SK-N-SH treated with all-trans-retinoic acid at 6 μM for 48 hours (cell line): ENCODE data around the gene SLC44A3.

Source experiments
- ESRRG ChIP-seq: fragments of 250-450 bp; sonication (Bioruptor Pico); IDR thresholded peaks from 2 replicates; pipeline ENCODE4 v1.6.1; 2021; ENCODE audit warnings: mild to moderate bottlenecking
- ZNF8 ChIP-seq: fragments of 450-650 bp; formaldehyde crosslinking; IDR thresholded peaks from 2 replicates; pipeline ENCODE4 v1.5.0; 2020; ENCODE audit warnings: mild to moderate bottlenecking, moderate library complexity

- no peak for TF ChIP-seq ESRRG (CRISPR knock-in tag)
- no peak for TF ChIP-seq ZNF8 (CRISPR knock-in tag)
Observed at GRCh38 chr1:94940738-94941137, 120.6 kb downstream of the SLC44A3 start.
